CD4-positive, CD25-positive, alpha-beta regulatory T cell (primary cell): Measurements from ENCODE around the gene FOXL1. TPM values are rescaled to one million over a fixed set of nuclear protein-coding genes. Genes with fewer than 3 reads are reported as not detected.
"Not testable (repeated sequence)": the region's sequence is repeated elsewhere in the genome, so short reads cannot be mapped to it uniquely, and the experiment has no call there.

Source experiments
- ATAC-seq, 2 donors: fragments of 150-1000 bp; cut with Tn5 transposase; one replicate each; pipeline ENCODE4 v1.10.0; 2021; ENCODE audit warnings: low read depth in 2 of 2, moderate number of reproducible peaks in 2 of 2, moderate library complexity in 1 of 2
- DNase-seq, 3 donors: peaks; one replicate each; pipeline versions ENCODE4 v3.0.0 to v3.0.0-alpha.2; 2012 to 2022; ENCODE audit warnings: mixed read lengths in 1 of 3
- H3K27ac ChIP-seq: one replicate; pipeline ENCODE4 v1.7.0; 2013; ENCODE audit warnings: mild to moderate bottlenecking, low read length; ENCODE audit not compliant: insufficient read depth, poor library complexity, severe bottlenecking
- H3K27me3 ChIP-seq: one replicate; pipeline ENCODE4 v1.7.0; 2013; ENCODE audit warnings: low read length; ENCODE audit not compliant: control insufficient read depth, insufficient read depth
- H3K36me3 ChIP-seq: one replicate; pipeline ENCODE4 v1.7.0; 2013; ENCODE audit warnings: mild to moderate bottlenecking, low read length, moderate library complexity; ENCODE audit not compliant: control insufficient read depth, insufficient read depth
- H3K4me1 ChIP-seq: 2 replicates; pipeline ENCODE4 v1.7.0; 2013; ENCODE audit warnings: mild to moderate bottlenecking, low read length; ENCODE audit not compliant: insufficient read depth, control insufficient read depth, poor library complexity, severe bottlenecking
- H3K4me3 ChIP-seq: one replicate; pipeline ENCODE4 v1.7.0; 2013; ENCODE audit warnings: low read depth, mild to moderate bottlenecking, low read length, moderate library complexity
- H3K9me3 ChIP-seq, 2 experiments: 1 replicate in 1 of 2; 2 replicates in 1 of 2; pipeline ENCODE4 v1.7.0; 2013; ENCODE audit warnings: low read length in 2 of 2, mild to moderate bottlenecking in 1 of 2, moderate library complexity in 1 of 2; ENCODE audit not compliant: control insufficient read depth in 2 of 2
- H3K27ac Mint-ChIP-seq, 3 donors: one replicate each; pipeline ENCODE4 v1.8.0; 2020 to 2022; ENCODE audit warnings: mild to moderate bottlenecking in 3 of 3, mixed read lengths in 3 of 3, moderate library complexity in 2 of 3
- H3K27me3 Mint-ChIP-seq: one replicate; pipeline ENCODE4 v1.8.0; 2022; ENCODE audit warnings: mild to moderate bottlenecking, mixed read lengths
- H3K36me3 Mint-ChIP-seq: one replicate; pipeline ENCODE4 v1.8.0; 2020; ENCODE audit warnings: mixed read lengths
- H3K4me1 Mint-ChIP-seq, 4 donors: one replicate each; pipeline ENCODE4 v1.8.0; 2020 to 2022; ENCODE audit warnings: mixed read lengths in 4 of 4, mild to moderate bottlenecking in 1 of 4
- H3K4me3 Mint-ChIP-seq, 4 donors: one replicate each; pipeline ENCODE4 v1.8.0; 2020 to 2022; ENCODE audit warnings: mild to moderate bottlenecking in 4 of 4, mixed read lengths in 4 of 4, moderate library complexity in 3 of 4
- H3K9me3 Mint-ChIP-seq, 7 donors: one replicate each; pipeline ENCODE4 v1.8.0; 2020 to 2022; ENCODE audit warnings: mixed read lengths in 7 of 7, mild to moderate bottlenecking in 3 of 7, moderate library complexity in 2 of 7
- polyA plus RNA-seq, 4 donors: library from polyadenylated mRNA; unstranded; fragments of 300-500 nt; fragmentation: Illumina TruSeq; gene quantifications; one replicate each; pipeline ENCODE4 v1.2.3, GENCODE V29; 2021
- total RNA-seq: library from RNA; stranded (reverse); gene quantifications from one replicate; pipeline ENCODE4 v1.2.3, GENCODE V29; 2022

The FOXL1 gene
- total and polyA plus RNA-seq, 5 donors from 2014 or later = not detected

GRCh38 chr16:86580791-86581170, 2.4 kb downstream of the FOXL1 start:
- H3K9me3 ChIP-seq = no peaks in the 10 kb centered on the region
- H3K4me1 ChIP-seq = peaks cover 12% of the 10 kb centered on the region
- H3K27ac ChIP-seq = no peak overlapping the region
- H3K9me3 Mint-ChIP-seq = peaks cover 0 to 3% (median 0%) of the 10 kb centered on the region in 7 donors
- no peak overlapping the region for H3K4me3 Mint-ChIP-seq
- peaks cover 0 to 18% (median 2%) of the 10 kb centered on the region in 4 donors for H3K4me1 Mint-ChIP-seq
- no peak overlapping the region for H3K27ac Mint-ChIP-seq
- peaks cover 60% of the 10 kb centered on the region for H3K27me3 Mint-ChIP-seq
- DNase-seq (no peak), ATAC-seq (no peak)
- no peaks in the 10 kb centered on the region for H3K36me3 Mint-ChIP-seq
- H3K27me3 ChIP-seq = peaks cover 3% of the 10 kb centered on the region
- H3K4me3 ChIP-seq = no peak overlapping the region
- no peaks in the 10 kb centered on the region for H3K36me3 ChIP-seq

- peaks cover 3% of the 10 kb centered on the region for H3K27me3 ChIP-seq
- Mint-ChIP-seq H3K9me3 (peaks cover 0 to 3% (median 0%) of the 10 kb centered on the region in 7 donors), H3K4me3 (no peak overlapping the region), H3K27ac (no peak overlapping the region), H3K4me1 (peaks cover 0 to 14% (median under 1%) of the 10 kb centered on the region in 4 donors), H3K27me3 (peaks cover 53% of the 10 kb centered on the region), H3K36me3 (no peaks in the 10 kb centered on the region)
- peaks cover 5% of the 10 kb centered on the region for H3K4me1 ChIP-seq
- DNase-seq = no peak
- H3K9me3 ChIP-seq = no peaks in the 10 kb centered on the region
- H3K36me3 ChIP-seq = no peaks in the 10 kb centered on the region
- no peak overlapping the region for H3K27ac ChIP-seq
- no peak overlapping the region for H3K4me3 ChIP-seq
- no peak for ATAC-seq
These were observed 3.1 kb downstream of the FOXL1 start for GRCh38 chr16:86581458-86581857.

GRCh38 chr16:86584071-86584685, 5.8 kb downstream of the FOXL1 start:
- no peak overlapping the region for H3K27ac ChIP-seq
- H3K4me1 ChIP-seq = no peaks in the 10 kb centered on the region
- no peaks in the 10 kb centered on the region for H3K36me3 ChIP-seq
- ATAC-seq (no peak), DNase-seq (no peak)
- H3K27me3 ChIP-seq = no peaks in the 10 kb centered on the region
- H3K4me1 Mint-ChIP-seq = peaks cover 0 to 3% (median 0%) of the 10 kb centered on the region in 4 donors
- no peaks in the 10 kb centered on the region for H3K9me3 ChIP-seq
- no peak overlapping the region for H3K4me3 Mint-ChIP-seq
- H3K4me3 ChIP-seq = no peak overlapping the region
- H3K27me3 Mint-ChIP-seq = peaks cover 32% of the 10 kb centered on the region
- H3K27ac Mint-ChIP-seq = no peak overlapping the region
- H3K36me3 Mint-ChIP-seq = no peaks in the 10 kb centered on the region
- H3K9me3 Mint-ChIP-seq = peaks cover 0 to 2% (median 0%) of the 10 kb centered on the region in 7 donors

GRCh38 chr16:86584726-86585721, 6.7 kb downstream of the FOXL1 start:
- Mint-ChIP-seq H3K4me3 (no peak overlapping the region), H3K9me3 (peaks cover 0 to 1% (median 0%) of the 10 kb centered on the region in 7 donors), H3K4me1 (no peaks in the 10 kb centered on the region), H3K27me3 (peaks cover 26% of the 10 kb centered on the region), H3K36me3 (no peaks in the 10 kb centered on the region), H3K27ac (no peak overlapping the region)
- no peak for ATAC-seq
- H3K27me3 ChIP-seq = no peaks in the 10 kb centered on the region
- H3K4me1 ChIP-seq = no peaks in the 10 kb centered on the region
- H3K4me3 ChIP-seq = no peak overlapping the region
- H3K9me3 ChIP-seq = no peaks in the 10 kb centered on the region
- DNase-seq = no peak
- H3K36me3 ChIP-seq = no peaks in the 10 kb centered on the region
- H3K27ac ChIP-seq = no peak overlapping the region

GRCh38 chr16:86585821-86586611, 7.7 kb downstream of the FOXL1 start:
- H3K4me3 ChIP-seq = no peak overlapping the region
- Mint-ChIP-seq H3K27ac (peak overlapping the region in 1 of 3 donors; percentile 60), H3K4me3 (no peak overlapping the region), H3K36me3 (no peaks in the 10 kb centered on the region), H3K27me3 (peaks cover 16% of the 10 kb centered on the region), H3K9me3 (peaks cover 0 to 1% (median 0%) of the 10 kb centered on the region in 7 donors), H3K4me1 (no peaks in the 10 kb centered on the region)
- DNase-seq = no peak
- H3K9me3 ChIP-seq = no peaks in the 10 kb centered on the region
- H3K4me1 ChIP-seq = no peaks in the 10 kb centered on the region
- H3K27ac ChIP-seq = no peak overlapping the region
- no peaks in the 10 kb centered on the region for H3K36me3 ChIP-seq
- ATAC-seq = no peak
- H3K27me3 ChIP-seq = no peaks in the 10 kb centered on the region

DNA sequence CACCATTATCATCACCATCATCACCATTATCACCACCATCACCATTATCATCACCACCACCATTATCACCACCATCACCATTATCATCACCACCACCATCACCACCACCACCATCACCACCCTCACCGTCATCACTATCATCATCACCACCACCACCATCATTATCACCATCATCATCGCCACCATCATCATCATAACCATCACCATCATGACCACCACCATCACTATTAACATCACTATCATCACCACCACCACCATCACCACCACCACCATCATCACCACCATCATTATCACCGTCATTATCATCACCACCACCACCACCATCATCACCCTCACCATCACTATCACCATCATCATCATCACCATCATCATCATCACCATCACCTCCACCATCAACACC, 9.1 kb downstream of the FOXL1 start:
- no peak overlapping the region for H3K4me3 ChIP-seq
- Mint-ChIP-seq H3K36me3 (no peaks in the 10 kb centered on the region), H3K27me3 (peaks cover 5% of the 10 kb centered on the region), H3K27ac (no peak overlapping the region), H3K4me3 (no peak overlapping the region), H3K4me1 (no peaks in the 10 kb centered on the region), H3K9me3 (peaks cover 0 to 3% (median 0%) of the 10 kb centered on the region in 7 donors)
- H3K4me1 ChIP-seq = no peaks in the 10 kb centered on the region
- H3K27ac ChIP-seq = no peak overlapping the region
- DNase-seq (no peak), ATAC-seq (no peak)
- H3K36me3 ChIP-seq = no peaks in the 10 kb centered on the region
- peaks cover 3% of the 10 kb centered on the region for H3K27me3 ChIP-seq
- H3K9me3 ChIP-seq = no peaks in the 10 kb centered on the region

GRCh38 chr16:86587955-86588354, 9.6 kb downstream of the FOXL1 start:
- H3K36me3 Mint-ChIP-seq, H3K9me3 ChIP-seq, H3K4me1 Mint-ChIP-seq, H3K4me1 ChIP-seq, H3K36me3 ChIP-seq, DNase-seq, H3K9me3 Mint-ChIP-seq, H3K27me3 Mint-ChIP-seq, H3K27me3 ChIP-seq, H3K4me3 ChIP-seq, ATAC-seq, H3K27ac ChIP-seq, H3K27ac Mint-ChIP-seq, H3K4me3 Mint-ChIP-seq: not testable (repeated sequence)
